ENCODE measurements around the gene KIF26B. TPM values are rescaled to one million over a fixed set of nuclear protein-coding genes. Genes with fewer than 3 reads are reported as not detected.

The KIF26B gene
- polyA plus RNA-seq, 1 of the 3 experiments (the other 2 are of a cell fraction), result 2.6 TPM

DNA sequence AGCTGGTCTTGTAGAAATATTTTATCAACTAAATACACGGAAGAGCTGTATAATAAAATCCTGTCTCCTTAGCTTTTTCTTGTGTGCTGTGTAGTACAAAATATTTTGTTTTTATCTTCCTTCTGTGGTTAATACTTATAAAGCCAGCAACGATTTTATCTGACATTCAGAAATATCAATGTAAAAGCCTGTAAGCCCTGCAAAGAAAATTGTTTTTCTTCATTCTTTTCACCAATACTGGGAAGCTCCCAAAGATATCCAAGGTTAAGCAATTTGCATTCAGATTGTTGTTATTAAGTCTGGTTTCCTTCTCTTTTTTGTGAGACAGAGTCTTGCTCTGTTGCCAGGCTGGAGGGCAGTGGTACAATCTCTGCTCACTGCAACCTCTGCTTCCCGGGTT, 38.0 kb upstream of the KIF26B start:
- Histone ChIP-seq H3F3A (replicated peaks; ENCODE audit: insufficient read depth) (no peaks in the 10 kb centered on the region), H2AFZ (ENCODE audit: low read depth) (no peak overlapping the region), H3K4me3 (ENCODE audit: low read depth in 2 of 2, low read length in 1 of 2) (no peak overlapping the region), H3K27ac (ENCODE audit: low read depth in 2 of 2, low read length in 1 of 2) (no peak overlapping the region), H3K9me2 (no peaks in the 10 kb centered on the region), H3K9me3 (no peaks in the 10 kb centered on the region), H3K79me2 (ENCODE audit: insufficient read depth) (no peaks in the 10 kb centered on the region), H3K36me3 (replicated peaks in 1 of 2; ENCODE audit: control insufficient read depth in 1 of 2, insufficient read depth in 2 of 2, low read length in 1 of 2) (no peaks in the 10 kb centered on the region), H3K27me3 (ENCODE audit: insufficient read depth) (no peaks in the 10 kb centered on the region), H3K9ac (no peak overlapping the region), H3K4me1 (ENCODE audit: control insufficient read depth in 1 of 2, insufficient read depth in 2 of 2, low read depth in 1 of 2, low read length in 1 of 2) (no peaks in the 10 kb centered on the region), H3K4me2 (no peak overlapping the region), H4K20me1 (ENCODE audit: insufficient read depth) (no peaks in the 10 kb centered on the region)
- no peak for DNase-seq
- TF ChIP-seq EP300 (IDR thresholded peaks at IDR 0.05; ENCODE audit: borderline replicate concordance in 1 of 2, low read depth in 1 of 2, low read length in 1 of 2) (no peak), RAD21 (IDR thresholded peaks at IDR 0.05; ENCODE audit: low read length) (no peak), TCF12 (IDR thresholded peaks at IDR 0.05) (no peak), TAF1 (IDR thresholded peaks at IDR 0.05; ENCODE audit: borderline replicate concordance, low read depth, low read length) (no peak), SMC3 (IDR thresholded peaks at IDR 0.05; ENCODE audit: low read depth, low read length) (no peak), ELF1 (IDR thresholded peaks at IDR 0.05) (no peak), GABPA (IDR thresholded peaks at IDR 0.05; ENCODE audit: low read depth) (no peak)
- TF ChIP-seq, protein P1, sequence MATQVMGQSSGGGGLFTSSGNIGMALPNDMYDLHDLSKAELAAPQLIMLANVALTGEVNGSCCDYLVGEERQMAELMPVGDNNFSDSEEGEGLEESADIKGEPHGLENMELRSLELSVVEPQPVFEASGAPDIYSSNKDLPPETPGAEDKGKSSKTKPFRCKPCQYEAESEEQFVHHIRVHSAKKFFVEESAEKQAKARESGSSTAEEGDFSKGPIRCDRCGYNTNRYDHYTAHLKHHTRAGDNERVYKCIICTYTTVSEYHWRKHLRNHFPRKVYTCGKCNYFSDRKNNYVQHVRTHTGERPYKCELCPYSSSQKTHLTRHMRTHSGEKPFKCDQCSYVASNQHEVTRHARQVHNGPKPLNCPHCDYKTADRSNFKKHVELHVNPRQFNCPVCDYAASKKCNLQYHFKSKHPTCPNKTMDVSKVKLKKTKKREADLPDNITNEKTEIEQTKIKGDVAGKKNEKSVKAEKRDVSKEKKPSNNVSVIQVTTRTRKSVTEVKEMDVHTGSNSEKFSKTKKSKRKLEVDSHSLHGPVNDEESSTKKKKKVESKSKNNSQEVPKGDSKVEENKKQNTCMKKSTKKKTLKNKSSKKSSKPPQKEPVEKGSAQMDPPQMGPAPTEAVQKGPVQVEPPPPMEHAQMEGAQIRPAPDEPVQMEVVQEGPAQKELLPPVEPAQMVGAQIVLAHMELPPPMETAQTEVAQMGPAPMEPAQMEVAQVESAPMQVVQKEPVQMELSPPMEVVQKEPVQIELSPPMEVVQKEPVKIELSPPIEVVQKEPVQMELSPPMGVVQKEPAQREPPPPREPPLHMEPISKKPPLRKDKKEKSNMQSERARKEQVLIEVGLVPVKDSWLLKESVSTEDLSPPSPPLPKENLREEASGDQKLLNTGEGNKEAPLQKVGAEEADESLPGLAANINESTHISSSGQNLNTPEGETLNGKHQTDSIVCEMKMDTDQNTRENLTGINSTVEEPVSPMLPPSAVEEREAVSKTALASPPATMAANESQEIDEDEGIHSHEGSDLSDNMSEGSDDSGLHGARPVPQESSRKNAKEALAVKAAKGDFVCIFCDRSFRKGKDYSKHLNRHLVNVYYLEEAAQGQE (IDR thresholded peaks at IDR 0.05; ENCODE audit: low read depth, low read length), result no peak
- ChIA-PET CTCF (no interaction called here), POLR2A (no interaction called here)
- 69% methylated on average over 3 of the region's 3 CpGs for WGBS (ENCODE audit: low lambda C conversion rate)

DNA sequence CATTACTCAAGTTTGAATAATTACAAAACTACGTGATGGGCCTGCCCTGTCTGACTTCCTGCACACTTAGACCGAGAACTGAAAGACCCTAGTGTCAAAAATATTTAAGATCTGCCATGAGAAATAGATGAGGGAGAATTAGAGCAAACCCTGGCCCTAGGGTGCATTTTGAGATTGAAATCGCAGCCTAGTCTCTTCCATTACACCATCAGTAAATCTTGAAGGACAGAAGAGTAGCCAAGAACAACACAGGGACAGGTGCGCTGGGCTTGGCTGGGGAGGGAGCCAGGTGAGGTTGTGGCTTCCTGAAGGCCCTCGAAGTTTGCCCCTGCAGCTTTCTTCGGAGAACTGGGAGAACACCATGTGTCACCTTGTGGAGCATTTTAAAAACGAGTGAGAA, 36.7 kb upstream of the KIF26B start:
- H3K9ac ChIP-seq, result no peak overlapping the region
- no peaks in the 10 kb centered on the region for H3K9me2 ChIP-seq
- H3K4me1 ChIP-seq (ENCODE audit: control insufficient read depth in 1 of 2, insufficient read depth in 2 of 2, low read depth in 1 of 2, low read length in 1 of 2), result no peaks in the 10 kb centered on the region
- H3F3A ChIP-seq (replicated peaks; ENCODE audit: insufficient read depth), result no peaks in the 10 kb centered on the region
- no peak overlapping the region for H3K4me2 ChIP-seq
- POLR2A ChIA-PET, result no interaction called here
- CTCF ChIA-PET, result no interaction called here
- no peak overlapping the region for H3K4me3 ChIP-seq (ENCODE audit: low read depth in 2 of 2, low read length in 1 of 2)
- no peaks in the 10 kb centered on the region for H4K20me1 ChIP-seq (ENCODE audit: insufficient read depth)
- H3K9me3 ChIP-seq, result no peaks in the 10 kb centered on the region
- H2AFZ ChIP-seq (ENCODE audit: low read depth), result no peak overlapping the region
- no peak overlapping the region for H3K27ac ChIP-seq (ENCODE audit: low read depth in 2 of 2, low read length in 1 of 2)
- WGBS (ENCODE audit: low lambda C conversion rate), result 72% methylated on average over 7 of the region's 7 CpGs
- DNase-seq, result no peak
- H3K79me2 ChIP-seq (ENCODE audit: insufficient read depth), result no peaks in the 10 kb centered on the region
- no peaks in the 10 kb centered on the region for H3K36me3 ChIP-seq (replicated peaks in 1 of 2; ENCODE audit: control insufficient read depth in 1 of 2, insufficient read depth in 2 of 2, low read length in 1 of 2)
- H3K27me3 ChIP-seq (ENCODE audit: insufficient read depth), result no peaks in the 10 kb centered on the region
- TF ChIP-seq, protein P2, sequence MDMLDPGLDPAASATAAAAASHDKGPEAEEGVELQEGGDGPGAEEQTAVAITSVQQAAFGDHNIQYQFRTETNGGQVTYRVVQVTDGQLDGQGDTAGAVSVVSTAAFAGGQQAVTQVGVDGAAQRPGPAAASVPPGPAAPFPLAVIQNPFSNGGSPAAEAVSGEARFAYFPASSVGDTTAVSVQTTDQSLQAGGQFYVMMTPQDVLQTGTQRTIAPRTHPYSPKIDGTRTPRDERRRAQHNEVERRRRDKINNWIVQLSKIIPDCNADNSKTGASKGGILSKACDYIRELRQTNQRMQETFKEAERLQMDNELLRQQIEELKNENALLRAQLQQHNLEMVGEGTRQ (IDR thresholded peaks at IDR 0.05; ENCODE audit: borderline replicate concordance, low read depth, low read length), result no peak
- TF ChIP-seq ELF1 (IDR thresholded peaks at IDR 0.05) (no peak), POLR2AphosphoS5 (IDR thresholded peaks at IDR 0.05; ENCODE audit: low read depth, low read length) (no peak), RAD21 (IDR thresholded peaks at IDR 0.05; ENCODE audit: low read length) (no peak), FOXJ3 (CRISPR knock-in tag; IDR thresholded peaks at IDR 0.05) (no peak), RCOR1 (IDR thresholded peaks at IDR 0.05; ENCODE audit: low read length) (no peak), SMC3 (IDR thresholded peaks at IDR 0.05; ENCODE audit: low read depth, low read length) (no peak), TCF12 (IDR thresholded peaks at IDR 0.05) (no peak), SIN3A (IDR thresholded peaks at IDR 0.05; ENCODE audit: borderline replicate concordance, low read depth, low read length) (no peak), EP300 (IDR thresholded peaks at IDR 0.05; ENCODE audit: borderline replicate concordance in 1 of 2, low read depth in 1 of 2, low read length in 1 of 2) (no peak), FOSL2 (IDR thresholded peaks at IDR 0.05; ENCODE audit: borderline replicate concordance, low read depth) (no peak), GABPA (IDR thresholded peaks at IDR 0.05; ENCODE audit: low read depth) (no peak), EZH2phosphoT487 (IDR thresholded peaks at IDR 0.05; ENCODE audit: borderline replicate concordance, low read depth) (no peak), MXI1 (IDR thresholded peaks at IDR 0.05; ENCODE audit: low read depth, low read length) (no peak), CHD2 (IDR thresholded peaks at IDR 0.05; ENCODE audit: low read length, partially characterized antibody) (no peak)
- TF ChIP-seq, protein P3, sequence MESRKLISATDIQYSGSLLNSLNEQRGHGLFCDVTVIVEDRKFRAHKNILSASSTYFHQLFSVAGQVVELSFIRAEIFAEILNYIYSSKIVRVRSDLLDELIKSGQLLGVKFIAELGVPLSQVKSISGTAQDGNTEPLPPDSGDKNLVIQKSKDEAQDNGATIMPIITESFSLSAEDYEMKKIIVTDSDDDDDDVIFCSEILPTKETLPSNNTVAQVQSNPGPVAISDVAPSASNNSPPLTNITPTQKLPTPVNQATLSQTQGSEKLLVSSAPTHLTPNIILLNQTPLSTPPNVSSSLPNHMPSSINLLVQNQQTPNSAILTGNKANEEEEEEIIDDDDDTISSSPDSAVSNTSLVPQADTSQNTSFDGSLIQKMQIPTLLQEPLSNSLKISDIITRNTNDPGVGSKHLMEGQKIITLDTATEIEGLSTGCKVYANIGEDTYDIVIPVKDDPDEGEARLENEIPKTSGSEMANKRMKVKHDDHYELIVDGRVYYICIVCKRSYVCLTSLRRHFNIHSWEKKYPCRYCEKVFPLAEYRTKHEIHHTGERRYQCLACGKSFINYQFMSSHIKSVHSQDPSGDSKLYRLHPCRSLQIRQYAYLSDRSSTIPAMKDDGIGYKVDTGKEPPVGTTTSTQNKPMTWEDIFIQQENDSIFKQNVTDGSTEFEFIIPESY (IDR thresholded peaks at IDR 0.05; ENCODE audit: borderline replicate concordance, low read depth), result no peak
- TF ChIP-seq, protein P4, sequence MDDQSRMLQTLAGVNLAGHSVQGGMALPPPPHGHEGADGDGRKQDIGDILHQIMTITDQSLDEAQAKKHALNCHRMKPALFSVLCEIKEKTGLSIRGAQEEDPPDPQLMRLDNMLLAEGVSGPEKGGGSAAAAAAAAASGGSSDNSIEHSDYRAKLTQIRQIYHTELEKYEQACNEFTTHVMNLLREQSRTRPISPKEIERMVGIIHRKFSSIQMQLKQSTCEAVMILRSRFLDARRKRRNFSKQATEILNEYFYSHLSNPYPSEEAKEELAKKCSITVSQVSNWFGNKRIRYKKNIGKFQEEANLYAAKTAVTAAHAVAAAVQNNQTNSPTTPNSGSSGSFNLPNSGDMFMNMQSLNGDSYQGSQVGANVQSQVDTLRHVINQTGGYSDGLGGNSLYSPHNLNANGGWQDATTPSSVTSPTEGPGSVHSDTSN (IDR thresholded peaks at IDR 0.05), result no peak

All from SK-N-SH (cell line).